Liver (tissue), 9 donors: ENCODE results near the gene HYKK. TPM values are rescaled to one million over a fixed set of nuclear protein-coding genes. Genes with fewer than 3 reads are reported as not detected.
"Not testable (repeated sequence)": the region's sequence is repeated elsewhere in the genome, so short reads cannot be mapped to it uniquely, and the experiment has no call there.

Experiments used
- DNase-seq: peaks from one replicate; pipeline ENCODE4 v3.0.0-alpha.2; 2017; ENCODE audit warnings: low spot score
- H3K27ac ChIP-seq, 2 donors: one replicate each; pipeline ENCODE4 v1.7.0; 2013; ENCODE audit warnings: inconsistent platforms in 2 of 2, low read length in 2 of 2, control low read depth in 1 of 2, low read depth in 1 of 2, mild to moderate bottlenecking in 1 of 2
- H3K27me3 ChIP-seq, 4 donors: one replicate each; pipeline versions ENCODE4 v1.6.1 to v1.7.0; 2013; ENCODE audit warnings: low read length in 3 of 4, inconsistent platforms in 1 of 4, mild to moderate bottlenecking in 1 of 4, moderate library complexity in 1 of 4; ENCODE audit not compliant: control insufficient read depth in 4 of 4, insufficient read depth in 4 of 4
- H3K36me3 ChIP-seq, 4 donors: one replicate each; pipeline versions ENCODE4 v1.6.1 to v1.7.0; 2013; ENCODE audit warnings: low read length in 3 of 4, mild to moderate bottlenecking in 3 of 4, low read depth in 1 of 4, moderate library complexity in 1 of 4; ENCODE audit not compliant: control insufficient read depth in 4 of 4, insufficient read depth in 3 of 4
- H3K4me1 ChIP-seq, 4 donors: one replicate each; pipeline versions ENCODE4 v1.6.1 to v1.7.0; 2013; ENCODE audit warnings: low read length in 3 of 4, mild to moderate bottlenecking in 3 of 4, moderate library complexity in 1 of 4; ENCODE audit not compliant: control insufficient read depth in 4 of 4, insufficient read depth in 4 of 4
- H3K4me3 ChIP-seq, 3 donors: one replicate each; pipeline versions ENCODE4 v1.6.1 to v1.7.0; 2013; ENCODE audit warnings: low read length in 3 of 3, control low read depth in 1 of 3, low read depth in 1 of 3, mild to moderate bottlenecking in 1 of 3
- H3K9ac ChIP-seq, 2 donors: one replicate each; pipeline ENCODE4 v1.7.0; 2013; ENCODE audit warnings: low read length in 2 of 2, mild to moderate bottlenecking in 2 of 2, moderate library complexity in 2 of 2, control low read depth in 1 of 2, low read depth in 1 of 2
- H3K9me3 ChIP-seq, 4 donors: one replicate each; pipeline versions ENCODE4 v1.6.1 to v1.7.0; 2013; ENCODE audit warnings: low read length in 3 of 4; ENCODE audit not compliant: control insufficient read depth in 4 of 4
- ATF3 ChIP-seq: IDR thresholded peaks from 2 replicates; pipeline ENCODE4 v1.6.1; 2016; ENCODE audit warnings: antibody characterized with exemption
- CTCF ChIP-seq: fragments of 150-350 bp; IDR thresholded peaks from 2 replicates; pipeline ENCODE4 v1.5.1; 2017; ENCODE audit warnings: improper control_type of control experiment, low read depth, low read length; ENCODE audit not compliant: missing input control
- EGR1 ChIP-seq, 2 donors: IDR thresholded peaks; 2 replicates each; pipeline ENCODE4 v1.6.1; 2016 to 2018; ENCODE audit warnings: antibody characterized with exemption in 2 of 2, low read depth in 2 of 2
- FOXA1 ChIP-seq: IDR thresholded peaks from 2 replicates; pipeline ENCODE4 v1.6.1; 2016; ENCODE audit warnings: antibody characterized with exemption
- GABPA ChIP-seq, 2 donors: IDR thresholded peaks in 1 of 2; conservative IDR thresholded peaks in 1 of 2; 2 replicates each; pipeline ENCODE4 v1.6.1; 2016; ENCODE audit warnings: antibody characterized with exemption in 2 of 2, mild to moderate bottlenecking in 1 of 2, moderate library complexity in 1 of 2
- HNF4A ChIP-seq, 2 donors: conservative IDR thresholded peaks; 2 replicates each; pipeline ENCODE4 v1.6.1; 2016; ENCODE audit warnings: antibody characterized with exemption in 2 of 2, mild to moderate bottlenecking in 2 of 2
- HNF4G ChIP-seq: IDR thresholded peaks from 2 replicates; pipeline ENCODE4 v1.6.1; 2016; ENCODE audit warnings: antibody characterized with exemption
- JUND ChIP-seq, 2 donors: IDR thresholded peaks; 2 replicates each; pipeline ENCODE4 v1.6.1; 2016; ENCODE audit warnings: antibody characterized with exemption in 2 of 2
- MAX ChIP-seq: IDR thresholded peaks from 2 replicates; pipeline ENCODE4 v1.6.1; 2016; ENCODE audit warnings: antibody characterized with exemption
- SP1 ChIP-seq: IDR thresholded peaks from 2 replicates; pipeline ENCODE4 v1.6.1; 2018; ENCODE audit warnings: antibody characterized with exemption, mild to moderate bottlenecking
- TAF1 ChIP-seq: conservative IDR thresholded peaks from 2 replicates; pipeline ENCODE4 v1.6.1; 2016; ENCODE audit warnings: antibody characterized with exemption, mild to moderate bottlenecking
- WGBS: extraction: QIAGEN DNeasy Blood & Tissue Kit; methylation state at CpG from one replicate; pipeline ENCODE4 v1.1.7; 2013; 5-methylcytosine and 5-hydroxymethylcytosine counted together
- polyA plus RNA-seq, 2 donors: library from polyadenylated mRNA; stranded (reverse) in 1 of 2; unstranded in 1 of 2; fragments of 200-250 nt in 1 of 2; fragments of >200 nt in 1 of 2; fragmentation: Nextera tagmentation in 1 of 2; extraction: Ambion mirVana in 1 of 2; gene quantifications; one replicate each; pipeline versions ENCODE4 v1.2.1 to v1.2.3, GENCODE V29; 2013 to 2015
- total RNA-seq, 2 donors: library from RNA; depleted of rRNA; stranded (reverse); fragments of >200 nt; gene quantifications; one replicate each; pipeline ENCODE4 v1.2.3, GENCODE V29; 2014
- donor health status: healthy.
- donor health status: healthy.
- donor health status: healthy.
- donor health status: healthy.
- donor health status: healthy.

The HYKK gene
- total and polyA plus RNA-seq, 4 donors = 1.7 to 7.7 (median 2.2) TPM

- no peak for TF ChIP-seq FOXA1
- no peak for TF ChIP-seq SP1
- no peak for TF ChIP-seq HNF4G
- no peak for TF ChIP-seq GABPA (IDR thresholded peaks at IDR 0.05 in 1 of 2, conservative IDR thresholded peaks at IDR 0.05 in 1 of 2)
- no peak for TF ChIP-seq JUND (IDR thresholded peaks at IDR 0.05)
- no peak for TF ChIP-seq EGR1 (IDR thresholded peaks at IDR 0.05; ENCODE audit: low read depth in 2 of 2)
- no peak for TF ChIP-seq CTCF
These were observed 44.5 kb downstream of the HYKK start (continued) for GRCh38 chr15:78551902-78552301.

- no peak for TF ChIP-seq HNF4G
- no peak for TF ChIP-seq GABPA (IDR thresholded peaks at IDR 0.05 in 1 of 2, conservative IDR thresholded peaks at IDR 0.05 in 1 of 2)
- no peak for TF ChIP-seq JUND (IDR thresholded peaks at IDR 0.05)
- TF ChIP-seq HNF4A (conservative IDR thresholded peaks at IDR 0.05) = no peak
- TF ChIP-seq MAX = no peak
- TF ChIP-seq ATF3 = no peak
- no peak for TF ChIP-seq EGR1 (IDR thresholded peaks at IDR 0.05; ENCODE audit: low read depth in 2 of 2)
- H3K9me3 ChIP-seq = no peaks in the 10 kb centered on the region
- H3K27me3 ChIP-seq = no peaks in the 10 kb centered on the region
- no peaks in the 10 kb centered on the region for H3K4me1 ChIP-seq
- no peak overlapping the region for H3K27ac ChIP-seq
- DNase-seq = no peak
- H3K36me3 ChIP-seq = peaks cover 9 to 35% (median 26%) of the 10 kb centered on the region in 4 donors
- H3K4me3 ChIP-seq = no peak overlapping the region
- no peak overlapping the region for H3K9ac ChIP-seq
- 74% methylated on average over 5 of the region's 5 CpGs for WGBS
These were observed 45.2 kb downstream of the HYKK start for GRCh38 chr15:78552597-78552996.

- H3K9me3 ChIP-seq, H3K27me3 ChIP-seq, H3K4me3 ChIP-seq, H3K9ac ChIP-seq, H3K4me1 ChIP-seq, DNase-seq, H3K36me3 ChIP-seq, H3K27ac ChIP-seq: not testable (repeated sequence)
- WGBS = 96% methylated on average over 10 of the region's 10 CpGs
These were observed 52.8 kb downstream of the HYKK start for GRCh38 chr15:78560201-78560600.

GRCh38 chr15:78561490-78561889 is 54.1 kb downstream of the HYKK start:
- no peak overlapping the region for H3K4me3 ChIP-seq
- H3K9me3 ChIP-seq = no peaks in the 10 kb centered on the region
- WGBS = 94% methylated on average over 5 of the region's 5 CpGs

More at GRCh38 chr15:78561490-78561889, 54.1 kb downstream of the HYKK start:
- Histone ChIP-seq H3K9ac (no peak overlapping the region), H3K27ac (no peak overlapping the region), H3K27me3 (no peaks in the 10 kb centered on the region), H3K4me1 (peaks cover 3 to 8% (median 7%) of the 10 kb centered on the region in 4 donors), H3K36me3 (no peaks in the 10 kb centered on the region)
- no peak for TF ChIP-seq SP1
- no peak for TF ChIP-seq FOXA1
- TF ChIP-seq TAF1 = no peak
- no peak for DNase-seq
